B cell (primary cell): Measurements from ENCODE around the gene DLK1. TPM values are rescaled to one million over a fixed set of nuclear protein-coding genes. Genes with fewer than 3 reads are reported as not detected.

Experiments used
- ATAC-seq: fragments of 200-7000 bp; cut with Tn5 transposase; one replicate; pipeline ENCODE4 v1.10.0; 2021; ENCODE audit warnings: low read depth, mild to moderate bottlenecking, moderate number of reproducible peaks, moderate library complexity
- CTCF ChIA-PET: fragments of 350-600 bp; sonication (Branson Sonifier 250); formaldehyde crosslinking; loops from one replicate; lab custom pipeline; 2021; ENCODE audit warnings: antibody characterized with exemption, inconsistent platforms; lab: Charles Lee
- POLR2A ChIA-PET: fragments of 350-600 bp; sonication (Branson Sonifier 250); formaldehyde crosslinking; loops from one replicate; lab custom pipeline; 2021; ENCODE audit warnings: antibody characterized with exemption; lab: Charles Lee
- DNase-seq: peaks from one replicate; pipeline ENCODE4 v3.0.0; 2013
- H2AFZ ChIP-seq: 2 replicates; pipeline ENCODE4 v1.6.1; 2012; ENCODE audit warnings: mild to moderate bottlenecking, low read depth, low read length; ENCODE audit not compliant: insufficient read depth, poor library complexity, severe bottlenecking
- H3K27ac ChIP-seq, 2 donors: 1 replicate in 1 of 2; 2 replicates in 1 of 2; pipeline ENCODE4 v1.5.1; 2012 to 2013; ENCODE audit warnings: low read length in 2 of 2, mild to moderate bottlenecking in 2 of 2, moderate library complexity in 1 of 2
- H3K27me3 ChIP-seq, 4 experiments: fragments of 200-600 bp in 1 of 4; sonication (generic) in 1 of 4; replicated peaks in 1 of 4; 1 replicate in 2 of 4; 2 replicates in 2 of 4; pipeline versions ENCODE4 v1.6.1 to v1.7.0; 2013 to 2016; ENCODE audit warnings: low read length in 3 of 4, mild to moderate bottlenecking in 2 of 4, mixed read lengths in 1 of 4, moderate library complexity in 1 of 4; ENCODE audit not compliant: insufficient read depth in 4 of 4, control insufficient read depth in 3 of 4; ENCODE audit errors: control extremely low read depth in 1 of 4
- H3K36me3 ChIP-seq, 2 experiments: replicated peaks in 1 of 2; 1 replicate in 1 of 2; 2 replicates in 1 of 2; pipeline versions ENCODE4 v1.6.1 to v1.7.1; 2013; ENCODE audit warnings: low read length in 1 of 2; ENCODE audit not compliant: insufficient read depth in 2 of 2, control insufficient read depth in 1 of 2; ENCODE audit errors: control extremely low read depth in 1 of 2, extremely low read depth in 1 of 2
- H3K4me1 ChIP-seq, 2 donors: fragments of 200-600 bp in 1 of 2; sonication (generic) in 1 of 2; 1 replicate in 1 of 2; 2 replicates in 1 of 2; pipeline versions ENCODE4 v1.5.1 to v1.6.1; 2013 to 2017; ENCODE audit warnings: low read length in 2 of 2; ENCODE audit not compliant: control insufficient read depth in 2 of 2, insufficient read depth in 2 of 2
- H3K4me2 ChIP-seq: replicated peaks from 2 replicates; pipeline ENCODE3; 2012; ENCODE audit warnings: mild to moderate bottlenecking, low read depth, low read length; ENCODE audit not compliant: poor library complexity, severe bottlenecking
- H3K4me3 ChIP-seq, 5 experiments: fragments of 200-600 bp in 1 of 5; sonication (generic) in 1 of 5; 1 replicate in 3 of 5; 2 replicates in 2 of 5; pipeline versions ENCODE4 v1.5.1 to v1.7.0; 2011 to 2016; ENCODE audit warnings: low read length in 4 of 5, mild to moderate bottlenecking in 4 of 5, low read depth in 2 of 5, control low read depth in 1 of 5, moderate library complexity in 1 of 5; ENCODE audit not compliant: insufficient read depth in 1 of 5; ENCODE audit errors: control extremely low read depth in 1 of 5, extremely low read depth in 1 of 5
- H3K79me2 ChIP-seq: fragments of 200-600 bp; sonication (generic); one replicate; pipeline ENCODE4 v1.6.0; 2016; ENCODE audit warnings: low read length; ENCODE audit not compliant: control insufficient read depth, insufficient read depth
- H3K9ac ChIP-seq: fragments of 200-600 bp; sonication (generic); 2 replicates; pipeline ENCODE4 v1.6.1; 2017; ENCODE audit warnings: mild to moderate bottlenecking, low read length, moderate library complexity
- H3K9me3 ChIP-seq, 3 donors: one replicate each; pipeline versions ENCODE4 v1.6.1 to v1.7.1; 2013; ENCODE audit warnings: low read length in 2 of 3; ENCODE audit not compliant: control insufficient read depth in 2 of 3, insufficient read depth in 1 of 3; ENCODE audit errors: control extremely low read depth in 1 of 3
- H4K20me1 ChIP-seq: 2 replicates; pipeline ENCODE4 v1.6.0; 2012; ENCODE audit warnings: mild to moderate bottlenecking, low read length; ENCODE audit not compliant: insufficient read depth, control insufficient read depth, poor library complexity, severe bottlenecking
- H3K27ac Mint-ChIP-seq: one replicate; pipeline ENCODE4 v1.8.0; 2021; ENCODE audit warnings: mixed read lengths
- H3K27me3 Mint-ChIP-seq: one replicate; pipeline ENCODE4 v1.8.0; 2021; ENCODE audit warnings: mixed read lengths
- H3K4me1 Mint-ChIP-seq: one replicate; pipeline ENCODE4 v1.8.0; 2021; ENCODE audit warnings: mixed read lengths
- H3K4me3 Mint-ChIP-seq: one replicate; pipeline ENCODE4 v1.8.0; 2021; ENCODE audit warnings: mixed read lengths
- H3K9me3 Mint-ChIP-seq: one replicate; pipeline ENCODE4 v1.8.0; 2022; ENCODE audit warnings: mixed read lengths; ENCODE audit not compliant: insufficient read depth
- CTCF ChIP-seq: fragments of 200-600 bp; IDR thresholded peaks from one replicate; pipeline ENCODE4 v1.8.0; 2022; ENCODE audit warnings: antibody characterized with exemption, mild to moderate bottlenecking
- EZH2 ChIP-seq: IDR thresholded peaks from 2 replicates; pipeline ENCODE4 v1.6.1; 2012; ENCODE audit warnings: borderline replicate concordance, low read depth, mild to moderate bottlenecking, moderate library complexity, low read length; ENCODE audit not compliant: insufficient read depth, poor library complexity, severe bottlenecking
- WGBS: methylation state at CpG from one replicate; pipeline ENCODE4 v1.1.5; 2013; ENCODE audit warnings: missing lambda C conversion rate; ENCODE audit not compliant: insufficient coverage; 5-methylcytosine and 5-hydroxymethylcytosine counted together
- intact Hi-C: fragments of 100-400 bp; cut with micrococcal nuclease; formaldehyde crosslinking; loops from one replicate; pipeline ENCODE4 v1.10.0; 2022
- polyA plus RNA-seq: library from polyadenylated mRNA; depleted of rRNA; stranded (reverse); fragments of >200 nt; gene quantifications from 2 replicates; pipeline ENCODE4 v1.2.3, GENCODE V29; 2012
- total RNA-seq, 2 donors: library from RNA; stranded (reverse); fragments of 120-200 nt in 1 of 2; gene quantifications; 1 replicate in 1 of 2; 2 replicates in 1 of 2; pipeline versions ENCODE4 v1.2.3 to v1.2.4, GENCODE V29; 2013 to 2022

The DLK1 gene
- total and polyA plus RNA-seq, 2 donors (not counting 1 experiment from before 2014, with no cell fraction given) = not detected

- Mint-ChIP-seq H3K27me3 (no peaks in the 10 kb centered on the region), H3K27ac (no peak overlapping the region), H3K4me3 (no peak overlapping the region), H3K9me3 (no peaks in the 10 kb centered on the region), H3K4me1 (no peaks in the 10 kb centered on the region)
- Histone ChIP-seq H3K27me3 (no peaks in the 10 kb centered on the region), H3K4me2 (no peak overlapping the region), H2AFZ (no peak overlapping the region), H3K4me1 (no peaks in the 10 kb centered on the region), H4K20me1 (no peaks in the 10 kb centered on the region), H3K9ac (no peak overlapping the region), H3K9me3 (peaks cover 0 to 4% (median 0%) of the 10 kb centered on the region in 3 donors), H3K36me3 (no peaks in the 10 kb centered on the region), H3K79me2 (no peaks in the 10 kb centered on the region), H3K4me3 (no peak overlapping the region), H3K27ac (no peak overlapping the region)
- TF ChIP-seq EZH2 (no peak), CTCF (no peak)
- no peak for DNase-seq
- no peak for ATAC-seq
- intact Hi-C loops = no loop called here
- ChIA-PET CTCF (no interaction called here), POLR2A (no interaction called here)
- 74% methylated on average over 12 of the region's 13 CpGs for WGBS
Observed at GRCh38 chr14:100782516-100783320, 56.0 kb downstream of the DLK1 start.

GRCh38 chr14:100783630-100784370 lies 57.1 kb downstream of the DLK1 start:
- H3K4me1 Mint-ChIP-seq = no peaks in the 10 kb centered on the region
- ATAC-seq (no peak), DNase-seq (no peak)
- Histone ChIP-seq H3K79me2 (no peaks in the 10 kb centered on the region), H3K27ac (no peak overlapping the region), H3K27me3 (no peaks in the 10 kb centered on the region), H3K4me2 (no peak overlapping the region), H3K4me3 (no peak overlapping the region), H3K4me1 (no peaks in the 10 kb centered on the region), H3K36me3 (no peaks in the 10 kb centered on the region), H3K9me3 (peaks cover 0 to 4% (median 0%) of the 10 kb centered on the region in 3 donors), H3K9ac (no peak overlapping the region), H4K20me1 (no peaks in the 10 kb centered on the region), H2AFZ (no peak overlapping the region)
- no peak for TF ChIP-seq CTCF
- no peak overlapping the region for H3K27ac Mint-ChIP-seq
- WGBS = 90% methylated on average over 27 of the region's 27 CpGs
- no peaks in the 10 kb centered on the region for H3K27me3 Mint-ChIP-seq
- H3K4me3 Mint-ChIP-seq = no peak overlapping the region
- H3K9me3 Mint-ChIP-seq = no peaks in the 10 kb centered on the region
- POLR2A ChIA-PET = no interaction called here
- CTCF ChIA-PET = no interaction called here
- intact Hi-C loops = no loop called here
